MM.1S (cell line): ENCODE measurements around the gene COL5A2.

Experiments used
- CTCF ChIP-seq: fragments of 300-600 bp; sonication (generic); IDR thresholded peaks from 2 replicates; pipeline ENCODE4 v1.5.1; 2016; ENCODE audit warnings: antibody characterized with exemption, low read length, mixed read lengths
- EZH2 ChIP-seq: fragments of 300-600 bp; sonication (generic); optimal IDR thresholded peaks from 2 replicates; pipeline ENCODE3; 2017; ENCODE audit warnings: low read depth, mild to moderate bottlenecking, antibody characterized with exemption, low read length, mixed read lengths
- EZH2phosphoT487 ChIP-seq: fragments of 300-600 bp; sonication (generic); IDR thresholded peaks from 2 replicates; pipeline ENCODE4 v1.6.1; 2018; ENCODE audit warnings: antibody characterized with exemption, low read length

GRCh38 chr2:189076572-189076971, 103.0 kb downstream of the COL5A2 start:
- no peak for TF ChIP-seq CTCF
- TF ChIP-seq EZH2phosphoT487 = no peak
- no peak for TF ChIP-seq EZH2
